SK-N-MC (cell line): ENCODE data around the gene MYBPH.

ENCODE experiments used
- EZH2 ChIP-seq: fragments of 200-600 bp; sonication (generic); IDR thresholded peaks from one replicate; pipeline ENCODE4 v1.6.1; 2017; ENCODE audit warnings: antibody characterized with exemption
- POLR2AphosphoS5 ChIP-seq: IDR thresholded peaks from 2 replicates; pipeline ENCODE4 v1.6.1; 2012; ENCODE audit warnings: mild to moderate bottlenecking, low read depth, low read length, borderline replicate concordance

GRCh38 chr1:203169770-203170520 is 5.7 kb downstream of the MYBPH start:
- no peak for TF ChIP-seq EZH2
- no peak for TF ChIP-seq POLR2AphosphoS5
